BLaER1 (cell line): ENCODE measurements around the gene RPTOR.

ENCODE experiments used
- H3K27ac ChIP-seq: shearing (Covaris generic); formaldehyde crosslinking; 2 replicates; pipeline ENCODE4 v1.8.1; 2022
- H3K27me3 ChIP-seq: shearing (Covaris generic); formaldehyde crosslinking; 2 replicates; pipeline ENCODE4 v1.8.1; 2022
- H3K36me3 ChIP-seq: shearing (Covaris generic); formaldehyde crosslinking; 2 replicates; pipeline ENCODE4 v1.8.1; 2022
- H3K4me1 ChIP-seq: shearing (Covaris generic); formaldehyde crosslinking; 2 replicates; pipeline ENCODE4 v1.8.1; 2022
- H3K4me2 ChIP-seq: shearing (Covaris generic); formaldehyde crosslinking; 2 replicates; pipeline ENCODE4 v1.8.1; 2022
- H3K4me3 ChIP-seq: shearing (Covaris generic); formaldehyde crosslinking; 2 replicates; pipeline ENCODE4 v1.8.1; 2022
- H3K9ac ChIP-seq: shearing (Covaris generic); formaldehyde crosslinking; 2 replicates; pipeline ENCODE4 v1.8.1; 2022
- H3K9me3 ChIP-seq: shearing (Covaris generic); formaldehyde crosslinking; 2 replicates; pipeline ENCODE4 v1.8.1; 2022
- H4K20me1 ChIP-seq: shearing (Covaris generic); formaldehyde crosslinking; 2 replicates; pipeline ENCODE4 v1.8.1; 2022
- Cebpa-rat ChIP-seq: shearing (Covaris generic); IDR thresholded peaks from 2 replicates; pipeline ENCODE4 v1.8.1; 2022

The RPTOR gene

GRCh38 chr17:80676096-80676466 lies 131.4 kb downstream of the RPTOR start:
- H4K20me1 ChIP-seq = peaks cover 100% of the 10 kb centered on the region
- H3K4me1 ChIP-seq = peaks cover 34% of the 10 kb centered on the region
- H3K4me2 ChIP-seq = no peak overlapping the region
- H3K9me3 ChIP-seq = peaks cover 9% of the 10 kb centered on the region; the same call in 1 of the 2 replicates
- peaks cover 8% of the 10 kb centered on the region; the same call in 1 of the 2 replicates for H3K36me3 ChIP-seq
- no peak overlapping the region for H3K4me3 ChIP-seq
- no peaks in the 10 kb centered on the region for H3K27me3 ChIP-seq
- no peak overlapping the region for H3K27ac ChIP-seq
- no peak for TF ChIP-seq Cebpa-rat
- no peak overlapping the region for H3K9ac ChIP-seq

GRCh38 chr17:80676564-80676963 lies 131.9 kb downstream of the RPTOR start:
- no peak overlapping the region for H3K27ac ChIP-seq
- no peaks in the 10 kb centered on the region for H3K27me3 ChIP-seq
- H3K36me3 ChIP-seq = peaks cover 6% of the 10 kb centered on the region; the same call in 1 of the 2 replicates
- no peak for TF ChIP-seq Cebpa-rat
- H4K20me1 ChIP-seq = peaks cover 100% of the 10 kb centered on the region
- H3K4me2 ChIP-seq = no peak overlapping the region
- peaks cover 7% of the 10 kb centered on the region; the same call in 1 of the 2 replicates for H3K9me3 ChIP-seq
- H3K4me3 ChIP-seq = no peak overlapping the region
- H3K9ac ChIP-seq = no peak overlapping the region
- H3K4me1 ChIP-seq = peaks cover 30% of the 10 kb centered on the region

- peaks cover 3% of the 10 kb centered on the region; the same call in 1 of the 2 replicates for H3K36me3 ChIP-seq
- no peak overlapping the region for H3K27ac ChIP-seq
- H3K4me2 ChIP-seq = no peak overlapping the region
- H3K9me3 ChIP-seq = no peaks in the 10 kb centered on the region
- peaks cover 29% of the 10 kb centered on the region for H3K4me1 ChIP-seq
- no peak overlapping the region for H3K9ac ChIP-seq
- peaks cover 97% of the 10 kb centered on the region for H4K20me1 ChIP-seq
- H3K27me3 ChIP-seq = no peaks in the 10 kb centered on the region
- TF ChIP-seq Cebpa-rat = no peak
- no peak overlapping the region for H3K4me3 ChIP-seq
Measured at GRCh38 chr17:80677214-80677756, 132.6 kb downstream of the RPTOR start.

- H3K4me3 ChIP-seq = no peak overlapping the region
- no peak overlapping the region for H3K4me2 ChIP-seq
- no peaks in the 10 kb centered on the region for H3K27me3 ChIP-seq
- no peak overlapping the region for H3K27ac ChIP-seq
- peaks cover 90% of the 10 kb centered on the region for H4K20me1 ChIP-seq
- 0 out of 2 replicates have a peak, but pooled peaks cover 7% of the 10 kb centered on the region for H3K36me3 ChIP-seq
- H3K4me1 ChIP-seq = peaks cover 14% of the 10 kb centered on the region
- no peak for TF ChIP-seq Cebpa-rat
- no peak overlapping the region for H3K9ac ChIP-seq
- H3K9me3 ChIP-seq = no peaks in the 10 kb centered on the region
Measured at GRCh38 chr17:80679816-80680215, 135.2 kb downstream of the RPTOR start.

GRCh38 chr17:80681215-80681614 lies 136.6 kb downstream of the RPTOR start:
- H3K36me3 ChIP-seq = peaks cover 13% of the 10 kb centered on the region; the same call in 1 of the 2 replicates
- H3K4me1 ChIP-seq = peaks cover 14% of the 10 kb centered on the region
- no peak overlapping the region for H3K4me3 ChIP-seq
- H4K20me1 ChIP-seq = peaks cover 83% of the 10 kb centered on the region
- H3K27me3 ChIP-seq = no peaks in the 10 kb centered on the region
- no peaks in the 10 kb centered on the region for H3K9me3 ChIP-seq
- no peak overlapping the region for H3K27ac ChIP-seq
- no peak overlapping the region for H3K4me2 ChIP-seq
- H3K9ac ChIP-seq = no peak overlapping the region
- no peak for TF ChIP-seq Cebpa-rat

- no peak overlapping the region for H3K4me2 ChIP-seq
- peaks cover 83% of the 10 kb centered on the region for H4K20me1 ChIP-seq
- TF ChIP-seq Cebpa-rat = no peak
- no peak overlapping the region for H3K27ac ChIP-seq
- H3K4me1 ChIP-seq = peaks cover 14% of the 10 kb centered on the region
- H3K9ac ChIP-seq = no peak overlapping the region
- no peak overlapping the region for H3K4me3 ChIP-seq
- H3K27me3 ChIP-seq = no peaks in the 10 kb centered on the region
- H3K9me3 ChIP-seq = no peaks in the 10 kb centered on the region
- H3K36me3 ChIP-seq = peaks cover 24% of the 10 kb centered on the region; the same call in 1 of the 2 replicates
Measured at GRCh38 chr17:80682372-80682771, 137.7 kb downstream of the RPTOR start.

GRCh38 chr17:80683625-80684104 lies 139.0 kb downstream of the RPTOR start:
- H3K27ac ChIP-seq = no peak overlapping the region
- H3K27me3 ChIP-seq = no peaks in the 10 kb centered on the region
- no peaks in the 10 kb centered on the region for H3K9me3 ChIP-seq
- no peak overlapping the region for H3K4me3 ChIP-seq
- no peak overlapping the region for H3K4me2 ChIP-seq
- TF ChIP-seq Cebpa-rat = no peak
- H3K4me1 ChIP-seq = peaks cover 7% of the 10 kb centered on the region
- peaks cover 83% of the 10 kb centered on the region for H4K20me1 ChIP-seq
- H3K9ac ChIP-seq = no peak overlapping the region
- peaks cover 36% of the 10 kb centered on the region; the same call in 1 of the 2 replicates for H3K36me3 ChIP-seq

GRCh38 chr17:80687839-80688238 lies 143.2 kb downstream of the RPTOR start:
- H3K27me3 ChIP-seq = no peaks in the 10 kb centered on the region
- peaks cover 22% of the 10 kb centered on the region for H3K4me1 ChIP-seq
- no peak overlapping the region for H3K27ac ChIP-seq
- no peak overlapping the region for H3K9ac ChIP-seq
- H3K4me2 ChIP-seq = no peak overlapping the region
- no peak for TF ChIP-seq Cebpa-rat
- H3K4me3 ChIP-seq = no peak overlapping the region
- H3K36me3 ChIP-seq = peaks cover 41% of the 10 kb centered on the region; the same call in 1 of the 2 replicates
- H3K9me3 ChIP-seq = no peaks in the 10 kb centered on the region
- H4K20me1 ChIP-seq = peaks cover 83% of the 10 kb centered on the region

- Histone ChIP-seq H3K9me3 (no peaks in the 10 kb centered on the region), H3K27me3 (no peaks in the 10 kb centered on the region), H3K4me3 (no peak overlapping the region), H4K20me1 (peaks cover 84% of the 10 kb centered on the region), H3K27ac (no peak overlapping the region), H3K4me1 (peaks cover 29% of the 10 kb centered on the region), H3K4me2 (no peak overlapping the region), H3K9ac (no peak overlapping the region), H3K36me3 (peaks cover 41% of the 10 kb centered on the region; the same call in 1 of the 2 replicates)
- TF ChIP-seq Cebpa-rat = no peak
Measured at GRCh38 chr17:80689129-80689619, 144.5 kb downstream of the RPTOR start.

- H3K27ac ChIP-seq = no peak overlapping the region
- no peak overlapping the region for H3K4me3 ChIP-seq
- peaks cover 32% of the 10 kb centered on the region for H3K4me1 ChIP-seq
- H3K9ac ChIP-seq = no peak overlapping the region
- TF ChIP-seq Cebpa-rat = no peak
- H3K9me3 ChIP-seq = no peaks in the 10 kb centered on the region
- H3K36me3 ChIP-seq = peaks cover 31% of the 10 kb centered on the region; the same call in 1 of the 2 replicates
- no peaks in the 10 kb centered on the region for H3K27me3 ChIP-seq
- H3K4me2 ChIP-seq = peak overlapping the region; percentile 63
- peaks cover 98% of the 10 kb centered on the region for H4K20me1 ChIP-seq
Measured at GRCh38 chr17:80691784-80692183, 147.1 kb downstream of the RPTOR start.
